Measurements from ENCODE around the gene SMC1A. TPM values are rescaled to one million over a fixed set of nuclear protein-coding genes. Genes with fewer than 3 reads are reported as not detected.

Gene SMC1A
- total RNA-seq, 1 experiment from 2014 or later = 89.3 TPM

DNA sequence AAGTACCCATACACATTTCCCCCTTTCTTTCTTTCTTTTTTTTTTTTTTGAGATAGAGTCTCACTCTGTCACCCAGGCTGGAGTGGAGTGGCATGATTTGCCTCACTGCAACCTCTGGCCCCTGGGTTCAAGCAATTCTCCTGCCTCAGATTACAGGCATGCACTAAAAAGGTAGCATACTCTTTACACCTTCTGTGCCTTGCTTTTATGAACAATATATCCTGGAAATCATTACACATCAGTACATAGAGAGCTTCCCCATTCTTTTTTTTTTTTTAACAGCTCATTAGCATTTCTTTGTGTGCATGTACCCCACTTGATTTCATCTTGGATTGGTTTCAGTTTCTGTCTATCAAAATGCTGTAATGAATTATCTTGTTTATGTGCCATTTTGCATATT, 30.4 kb upstream of the SMC1A start:
- H3K4me1 Mint-ChIP-seq = no peaks in the 10 kb centered on the region
- H3K36me3 Mint-ChIP-seq = no peaks in the 10 kb centered on the region
- no peak overlapping the region for H3K27ac Mint-ChIP-seq
- H3K27me3 Mint-ChIP-seq (ENCODE audit: low read depth) = no peaks in the 10 kb centered on the region; the same call in 1 of the 2 replicates
- ATAC-seq (no peak), DNase-seq (ENCODE audit: low spot score) (no peak)
- TF ChIP-seq, protein P1, sequence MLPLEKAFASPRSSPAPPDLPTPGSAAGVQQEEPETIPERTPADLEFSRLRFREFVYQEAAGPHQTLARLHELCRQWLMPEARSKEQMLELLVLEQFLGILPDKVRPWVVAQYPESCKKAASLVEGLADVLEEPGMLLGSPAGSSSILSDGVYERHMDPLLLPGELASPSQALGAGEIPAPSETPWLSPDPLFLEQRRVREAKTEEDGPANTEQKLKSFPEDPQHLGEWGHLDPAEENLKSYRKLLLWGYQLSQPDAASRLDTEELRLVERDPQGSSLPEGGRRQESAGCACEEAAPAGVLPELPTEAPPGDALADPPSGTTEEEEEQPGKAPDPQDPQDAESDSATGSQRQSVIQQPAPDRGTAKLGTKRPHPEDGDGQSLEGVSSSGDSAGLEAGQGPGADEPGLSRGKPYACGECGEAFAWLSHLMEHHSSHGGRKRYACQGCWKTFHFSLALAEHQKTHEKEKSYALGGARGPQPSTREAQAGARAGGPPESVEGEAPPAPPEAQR (CRISPR knock-in tag; IDR thresholded peaks at IDR 0.05) = no peak
- TF ChIP-seq, protein P2, sequence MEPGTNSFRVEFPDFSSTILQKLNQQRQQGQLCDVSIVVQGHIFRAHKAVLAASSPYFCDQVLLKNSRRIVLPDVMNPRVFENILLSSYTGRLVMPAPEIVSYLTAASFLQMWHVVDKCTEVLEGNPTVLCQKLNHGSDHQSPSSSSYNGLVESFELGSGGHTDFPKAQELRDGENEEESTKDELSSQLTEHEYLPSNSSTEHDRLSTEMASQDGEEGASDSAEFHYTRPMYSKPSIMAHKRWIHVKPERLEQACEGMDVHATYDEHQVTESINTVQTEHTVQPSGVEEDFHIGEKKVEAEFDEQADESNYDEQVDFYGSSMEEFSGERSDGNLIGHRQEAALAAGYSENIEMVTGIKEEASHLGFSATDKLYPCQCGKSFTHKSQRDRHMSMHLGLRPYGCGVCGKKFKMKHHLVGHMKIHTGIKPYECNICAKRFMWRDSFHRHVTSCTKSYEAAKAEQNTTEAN (CRISPR knock-in tag; IDR thresholded peaks at IDR 0.05) = no peak
- no peak for TF ChIP-seq TP53 (CRISPR knock-in tag; IDR thresholded peaks at IDR 0.05)
- no peaks in the 10 kb centered on the region for H3K9me3 Mint-ChIP-seq
- POLR2A ChIA-PET = no interaction called here
- CTCF ChIA-PET = no interaction called here
- no peak overlapping the region for H3K4me3 Mint-ChIP-seq

DNA sequence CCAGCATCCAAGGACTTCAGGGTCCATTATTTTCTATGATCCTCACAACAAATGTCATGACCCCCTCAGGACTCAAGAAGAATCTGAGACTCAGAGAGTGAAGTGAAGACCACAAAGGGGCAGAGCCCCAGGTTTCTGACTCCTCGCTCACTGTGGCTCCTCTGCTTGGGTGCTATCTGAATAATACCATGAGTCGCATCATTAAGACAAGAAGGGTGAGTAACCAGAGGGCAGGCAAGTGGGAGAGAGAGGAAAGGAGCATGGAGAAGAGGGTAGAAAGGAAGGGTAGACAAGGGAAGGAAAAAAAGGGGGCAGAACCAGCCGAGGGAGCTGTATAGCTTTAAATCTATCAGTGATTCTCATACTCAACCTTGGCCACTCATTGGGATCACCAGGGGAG, 27.2 kb upstream of the SMC1A start:
- Mint-ChIP-seq H3K4me3 (no peak overlapping the region), H3K27ac (no peak overlapping the region), H3K27me3 (ENCODE audit: low read depth) (no peaks in the 10 kb centered on the region; the same call in 1 of the 2 replicates), H3K36me3 (no peaks in the 10 kb centered on the region), H3K4me1 (no peaks in the 10 kb centered on the region), H3K9me3 (no peaks in the 10 kb centered on the region)
- CTCF ChIA-PET = interaction anchor here (0.7 to 1.0 kb wide), 2 partner anchors 19 to 137 kb away, joined by 3 read pairs; no protein-coding TSS in a partner anchor
- ATAC-seq (no peak), DNase-seq (ENCODE audit: low spot score) (no peak)
- POLR2A ChIA-PET = no interaction called here
- TF ChIP-seq JUN (CRISPR knock-in tag; IDR thresholded peaks at IDR 0.05) = no peak
- no peak for TF ChIP-seq ZNF138 (CRISPR knock-in tag; conservative IDR thresholded peaks at IDR 0.05)
- no peak for TF ChIP-seq NR1H2 (CRISPR knock-in tag; IDR thresholded peaks at IDR 0.05)
- TF ChIP-seq, protein P3, sequence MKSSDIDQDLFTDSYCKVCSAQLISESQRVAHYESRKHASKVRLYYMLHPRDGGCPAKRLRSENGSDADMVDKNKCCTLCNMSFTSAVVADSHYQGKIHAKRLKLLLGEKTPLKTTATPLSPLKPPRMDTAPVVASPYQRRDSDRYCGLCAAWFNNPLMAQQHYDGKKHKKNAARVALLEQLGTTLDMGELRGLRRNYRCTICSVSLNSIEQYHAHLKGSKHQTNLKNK (CRISPR knock-in tag; IDR thresholded peaks at IDR 0.05) = no peak
- TF ChIP-seq, protein P4, sequence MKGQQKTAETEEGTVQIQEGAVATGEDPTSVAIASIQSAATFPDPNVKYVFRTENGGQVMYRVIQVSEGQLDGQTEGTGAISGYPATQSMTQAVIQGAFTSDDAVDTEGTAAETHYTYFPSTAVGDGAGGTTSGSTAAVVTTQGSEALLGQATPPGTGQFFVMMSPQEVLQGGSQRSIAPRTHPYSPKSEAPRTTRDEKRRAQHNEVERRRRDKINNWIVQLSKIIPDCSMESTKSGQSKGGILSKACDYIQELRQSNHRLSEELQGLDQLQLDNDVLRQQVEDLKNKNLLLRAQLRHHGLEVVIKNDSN (CRISPR knock-in tag; IDR thresholded peaks at IDR 0.05) = no peak
- TF ChIP-seq PRRX2 (CRISPR knock-in tag; IDR thresholded peaks at IDR 0.05) = no peak
- TF ChIP-seq, protein P5, sequence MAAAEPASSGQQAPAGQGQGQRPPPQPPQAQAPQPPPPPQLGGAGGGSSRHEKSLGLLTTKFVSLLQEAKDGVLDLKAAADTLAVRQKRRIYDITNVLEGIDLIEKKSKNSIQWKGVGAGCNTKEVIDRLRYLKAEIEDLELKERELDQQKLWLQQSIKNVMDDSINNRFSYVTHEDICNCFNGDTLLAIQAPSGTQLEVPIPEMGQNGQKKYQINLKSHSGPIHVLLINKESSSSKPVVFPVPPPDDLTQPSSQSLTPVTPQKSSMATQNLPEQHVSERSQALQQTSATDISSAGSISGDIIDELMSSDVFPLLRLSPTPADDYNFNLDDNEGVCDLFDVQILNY (CRISPR knock-in tag; IDR thresholded peaks at IDR 0.05) = no peak
- TF ChIP-seq ZNF263 (CRISPR knock-in tag; IDR thresholded peaks at IDR 0.05; ENCODE audit: low read depth) = no peak
- TF ChIP-seq RELA (CRISPR knock-in tag; IDR thresholded peaks at IDR 0.05; ENCODE audit: borderline replicate concordance) = no peak
- no peak for TF ChIP-seq NFATC4 (CRISPR knock-in tag; IDR thresholded peaks at IDR 0.05)
- TF ChIP-seq ZNF671 (CRISPR knock-in tag; IDR thresholded peaks at IDR 0.05) = no peak

DNA sequence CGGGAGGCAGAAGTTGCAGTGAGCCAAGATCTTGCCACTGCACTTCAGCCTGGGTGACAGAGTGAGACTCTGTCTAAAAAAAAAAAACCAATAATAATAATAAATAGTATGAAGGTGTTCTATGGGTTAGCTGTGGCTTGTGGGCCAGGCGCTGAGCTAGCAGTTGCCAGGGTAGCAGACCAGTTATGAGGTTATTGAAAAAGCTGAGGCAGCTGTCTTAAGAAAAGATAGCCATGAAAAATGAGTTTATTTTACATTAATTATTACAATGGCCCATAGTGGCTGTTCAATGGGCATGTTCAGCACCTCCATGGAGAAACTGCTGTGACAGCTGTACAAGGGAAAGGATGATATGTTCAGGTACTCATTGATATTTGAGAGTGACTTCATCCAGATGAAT, 25.0 kb upstream of the SMC1A start:
- ChIA-PET POLR2A (no interaction called here), CTCF (interaction anchor here (0.9 to 3.7 kb wide), 5 partner anchors 33 to 257 kb away, joined by 3 to 18 read pairs (median 3); no protein-coding TSS in a partner anchor)
- no peaks in the 10 kb centered on the region for H3K4me1 Mint-ChIP-seq
- no peak overlapping the region for H3K4me3 Mint-ChIP-seq
- DNase-seq (ENCODE audit: low spot score) (no peak), ATAC-seq (no peak)
- no peaks in the 10 kb centered on the region for H3K9me3 Mint-ChIP-seq
- no peaks in the 10 kb centered on the region for H3K36me3 Mint-ChIP-seq
- H3K27ac Mint-ChIP-seq = no peak overlapping the region
- H3K27me3 Mint-ChIP-seq (ENCODE audit: low read depth) = no peaks in the 10 kb centered on the region; the same call in 1 of the 2 replicates
- TF ChIP-seq RORB (CRISPR knock-in tag; IDR thresholded peaks at IDR 0.05) (no peak), ELF4 (CRISPR knock-in tag; IDR thresholded peaks at IDR 0.05; ENCODE audit: low read depth) (no peak), SMAD4 (CRISPR knock-in tag; IDR thresholded peaks at IDR 0.05) (no peak), SMAD3 (CRISPR knock-in tag; IDR thresholded peaks at IDR 0.05; ENCODE audit: borderline replicate concordance) (no peak)
- TF ChIP-seq, protein P2 (CRISPR knock-in tag; IDR thresholded peaks at IDR 0.05) = no peak
- TF ChIP-seq, protein P6, sequence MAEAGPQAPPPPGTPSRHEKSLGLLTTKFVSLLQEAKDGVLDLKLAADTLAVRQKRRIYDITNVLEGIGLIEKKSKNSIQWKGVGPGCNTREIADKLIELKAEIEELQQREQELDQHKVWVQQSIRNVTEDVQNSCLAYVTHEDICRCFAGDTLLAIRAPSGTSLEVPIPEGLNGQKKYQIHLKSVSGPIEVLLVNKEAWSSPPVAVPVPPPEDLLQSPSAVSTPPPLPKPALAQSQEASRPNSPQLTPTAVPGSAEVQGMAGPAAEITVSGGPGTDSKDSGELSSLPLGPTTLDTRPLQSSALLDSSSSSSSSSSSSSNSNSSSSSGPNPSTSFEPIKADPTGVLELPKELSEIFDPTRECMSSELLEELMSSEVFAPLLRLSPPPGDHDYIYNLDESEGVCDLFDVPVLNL (CRISPR knock-in tag; IDR thresholded peaks at IDR 0.05; ENCODE audit: borderline replicate concordance, low read depth) = no peak
- TF ChIP-seq, protein P4 (CRISPR knock-in tag; IDR thresholded peaks at IDR 0.05) = no peak
- TF ChIP-seq, protein P7, sequence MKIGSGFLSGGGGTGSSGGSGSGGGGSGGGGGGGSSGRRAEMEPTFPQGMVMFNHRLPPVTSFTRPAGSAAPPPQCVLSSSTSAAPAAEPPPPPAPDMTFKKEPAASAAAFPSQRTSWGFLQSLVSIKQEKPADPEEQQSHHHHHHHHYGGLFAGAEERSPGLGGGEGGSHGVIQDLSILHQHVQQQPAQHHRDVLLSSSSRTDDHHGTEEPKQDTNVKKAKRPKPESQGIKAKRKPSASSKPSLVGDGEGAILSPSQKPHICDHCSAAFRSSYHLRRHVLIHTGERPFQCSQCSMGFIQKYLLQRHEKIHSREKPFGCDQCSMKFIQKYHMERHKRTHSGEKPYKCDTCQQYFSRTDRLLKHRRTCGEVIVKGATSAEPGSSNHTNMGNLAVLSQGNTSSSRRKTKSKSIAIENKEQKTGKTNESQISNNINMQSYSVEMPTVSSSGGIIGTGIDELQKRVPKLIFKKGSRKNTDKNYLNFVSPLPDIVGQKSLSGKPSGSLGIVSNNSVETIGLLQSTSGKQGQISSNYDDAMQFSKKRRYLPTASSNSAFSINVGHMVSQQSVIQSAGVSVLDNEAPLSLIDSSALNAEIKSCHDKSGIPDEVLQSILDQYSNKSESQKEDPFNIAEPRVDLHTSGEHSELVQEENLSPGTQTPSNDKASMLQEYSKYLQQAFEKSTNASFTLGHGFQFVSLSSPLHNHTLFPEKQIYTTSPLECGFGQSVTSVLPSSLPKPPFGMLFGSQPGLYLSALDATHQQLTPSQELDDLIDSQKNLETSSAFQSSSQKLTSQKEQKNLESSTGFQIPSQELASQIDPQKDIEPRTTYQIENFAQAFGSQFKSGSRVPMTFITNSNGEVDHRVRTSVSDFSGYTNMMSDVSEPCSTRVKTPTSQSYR (CRISPR knock-in tag; IDR thresholded peaks at IDR 0.05) = no peak

Measured in WTC11 (cell line).